ENCODE data around the gene RFX5.

RFX5 gene

GRCh38 chr1:151371370-151372057 is 24.5 kb upstream of the RFX5 start:
- Histone ChIP-seq H3K36me3 (ENCODE audit: control insufficient read depth, insufficient read depth, low read length) (peaks cover 7% of the 10 kb centered on the region), H3K27me3 (ENCODE audit: control insufficient read depth, insufficient read depth, low read length) (no peaks in the 10 kb centered on the region), H3K4me1 (ENCODE audit: control insufficient read depth, insufficient read depth, low read length) (peaks cover 20% of the 10 kb centered on the region), H3K9me3 (ENCODE audit: control insufficient read depth, insufficient read depth, low read depth, low read length) (no peaks in the 10 kb centered on the region), H3K9ac (ENCODE audit: low read length) (no peak overlapping the region), H3K4me3 (ENCODE audit: low read depth, low read length) (peak overlapping the region; percentile 65), H3K27ac (ENCODE audit: low read depth, low read length) (no peak overlapping the region)

- Histone ChIP-seq H3K36me3 (ENCODE audit: control insufficient read depth, insufficient read depth, low read length) (peaks cover 11% of the 10 kb centered on the region), H3K9ac (ENCODE audit: low read length) (no peak overlapping the region), H3K27me3 (ENCODE audit: control insufficient read depth, insufficient read depth, low read length) (no peaks in the 10 kb centered on the region), H3K9me3 (ENCODE audit: control insufficient read depth, insufficient read depth, low read depth, low read length) (no peaks in the 10 kb centered on the region), H3K4me1 (ENCODE audit: control insufficient read depth, insufficient read depth, low read length) (peaks cover 20% of the 10 kb centered on the region), H3K27ac (ENCODE audit: low read depth, low read length) (no peak overlapping the region), H3K4me3 (ENCODE audit: low read depth, low read length) (no peak overlapping the region)
Measured at GRCh38 chr1:151370211-151370911, 23.3 kb upstream of the RFX5 start.

- Histone ChIP-seq H3K27ac (ENCODE audit: low read depth, low read length) (no peak overlapping the region), H3K9ac (ENCODE audit: low read length) (no peak overlapping the region), H3K4me1 (ENCODE audit: control insufficient read depth, insufficient read depth, low read length) (peaks cover 20% of the 10 kb centered on the region), H3K36me3 (ENCODE audit: control insufficient read depth, insufficient read depth, low read length) (peaks cover 14% of the 10 kb centered on the region), H3K4me3 (ENCODE audit: low read depth, low read length) (no peak overlapping the region), H3K27me3 (ENCODE audit: control insufficient read depth, insufficient read depth, low read length) (no peaks in the 10 kb centered on the region), H3K9me3 (ENCODE audit: control insufficient read depth, insufficient read depth, low read depth, low read length) (0 out of 2 replicates have a peak, but pooled peaks cover under 1% of the 10 kb centered on the region)
Measured at GRCh38 chr1:151369621-151370048, 22.6 kb upstream of the RFX5 start.

- H3K4me1 ChIP-seq (ENCODE audit: control insufficient read depth, insufficient read depth, low read length) = peaks cover 20% of the 10 kb centered on the region
- peaks cover 5% of the 10 kb centered on the region; the same call in 1 of the 2 replicates for H3K9me3 ChIP-seq (ENCODE audit: control insufficient read depth, insufficient read depth, low read depth, low read length)
- no peak overlapping the region for H3K27ac ChIP-seq (ENCODE audit: low read depth, low read length)
- peaks cover 18% of the 10 kb centered on the region for H3K36me3 ChIP-seq (ENCODE audit: control insufficient read depth, insufficient read depth, low read length)
- H3K9ac ChIP-seq (ENCODE audit: low read length) = no peak overlapping the region
- no peaks in the 10 kb centered on the region for H3K27me3 ChIP-seq (ENCODE audit: control insufficient read depth, insufficient read depth, low read length)
- H3K4me3 ChIP-seq (ENCODE audit: low read depth, low read length) = no peak overlapping the region
Measured at GRCh38 chr1:151369302-151369610, 22.2 kb upstream of the RFX5 start.

GRCh38 chr1:151368393-151369301 is 21.6 kb upstream of the RFX5 start:
- no peaks in the 10 kb centered on the region for H3K27me3 ChIP-seq (ENCODE audit: control insufficient read depth, insufficient read depth, low read length)
- no peak overlapping the region for H3K4me3 ChIP-seq (ENCODE audit: low read depth, low read length)
- H3K36me3 ChIP-seq (ENCODE audit: control insufficient read depth, insufficient read depth, low read length) = peaks cover 23% of the 10 kb centered on the region
- peaks cover 6% of the 10 kb centered on the region; the same call in 1 of the 2 replicates for H3K9me3 ChIP-seq (ENCODE audit: control insufficient read depth, insufficient read depth, low read depth, low read length)
- H3K27ac ChIP-seq (ENCODE audit: low read depth, low read length) = no peak overlapping the region
- H3K4me1 ChIP-seq (ENCODE audit: control insufficient read depth, insufficient read depth, low read length) = peaks cover 20% of the 10 kb centered on the region
- no peak overlapping the region for H3K9ac ChIP-seq (ENCODE audit: low read length)

- Histone ChIP-seq H3K27ac (ENCODE audit: low read depth, low read length) (no peak overlapping the region), H3K9me3 (ENCODE audit: control insufficient read depth, insufficient read depth, low read depth, low read length) (peaks cover 7% of the 10 kb centered on the region), H3K36me3 (ENCODE audit: control insufficient read depth, insufficient read depth, low read length) (peaks cover 27% of the 10 kb centered on the region), H3K27me3 (ENCODE audit: control insufficient read depth, insufficient read depth, low read length) (no peaks in the 10 kb centered on the region), H3K9ac (ENCODE audit: low read length) (no peak overlapping the region), H3K4me3 (ENCODE audit: low read depth, low read length) (no peak overlapping the region), H3K4me1 (ENCODE audit: control insufficient read depth, insufficient read depth, low read length) (peaks cover 17% of the 10 kb centered on the region)
Measured at GRCh38 chr1:151367658-151368392, 20.8 kb upstream of the RFX5 start.

GRCh38 chr1:151364996-151365395 is 17.9 kb upstream of the RFX5 start:
- no peaks in the 10 kb centered on the region for H3K27me3 ChIP-seq (ENCODE audit: control insufficient read depth, insufficient read depth, low read length)
- H3K36me3 ChIP-seq (ENCODE audit: control insufficient read depth, insufficient read depth, low read length) = peaks cover 27% of the 10 kb centered on the region
- H3K27ac ChIP-seq (ENCODE audit: low read depth, low read length) = no peak overlapping the region
- H3K9ac ChIP-seq (ENCODE audit: low read length) = no peak overlapping the region
- peaks cover 20% of the 10 kb centered on the region for H3K9me3 ChIP-seq (ENCODE audit: control insufficient read depth, insufficient read depth, low read depth, low read length)
- H3K4me1 ChIP-seq (ENCODE audit: control insufficient read depth, insufficient read depth, low read length) = peaks cover under 1% of the 10 kb centered on the region; the same call in 1 of the 2 replicates
- H3K4me3 ChIP-seq (ENCODE audit: low read depth, low read length) = no peak overlapping the region

- H3K27me3 ChIP-seq (ENCODE audit: control insufficient read depth, insufficient read depth, low read length) = no peaks in the 10 kb centered on the region
- peaks cover 20% of the 10 kb centered on the region for H3K9me3 ChIP-seq (ENCODE audit: control insufficient read depth, insufficient read depth, low read depth, low read length)
- H3K36me3 ChIP-seq (ENCODE audit: control insufficient read depth, insufficient read depth, low read length) = peaks cover 20% of the 10 kb centered on the region
- H3K4me1 ChIP-seq (ENCODE audit: control insufficient read depth, insufficient read depth, low read length) = no peaks in the 10 kb centered on the region
- no peak overlapping the region for H3K4me3 ChIP-seq (ENCODE audit: low read depth, low read length)
- no peak overlapping the region for H3K9ac ChIP-seq (ENCODE audit: low read length)
- H3K27ac ChIP-seq (ENCODE audit: low read depth, low read length) = no peak overlapping the region
Measured at GRCh38 chr1:151362308-151363155, 15.5 kb upstream of the RFX5 start.

GRCh38 chr1:151361883-151362282 is 14.8 kb upstream of the RFX5 start:
- peaks cover 20% of the 10 kb centered on the region for H3K36me3 ChIP-seq (ENCODE audit: control insufficient read depth, insufficient read depth, low read length)
- no peak overlapping the region for H3K4me3 ChIP-seq (ENCODE audit: low read depth, low read length)
- no peak overlapping the region for H3K27ac ChIP-seq (ENCODE audit: low read depth, low read length)
- no peaks in the 10 kb centered on the region for H3K4me1 ChIP-seq (ENCODE audit: control insufficient read depth, insufficient read depth, low read length)
- no peaks in the 10 kb centered on the region for H3K27me3 ChIP-seq (ENCODE audit: control insufficient read depth, insufficient read depth, low read length)
- peaks cover 20% of the 10 kb centered on the region for H3K9me3 ChIP-seq (ENCODE audit: control insufficient read depth, insufficient read depth, low read depth, low read length)
- H3K9ac ChIP-seq (ENCODE audit: low read length) = no peak overlapping the region

- Histone ChIP-seq H3K36me3 (ENCODE audit: control insufficient read depth, insufficient read depth, low read length) (no peaks in the 10 kb centered on the region), H3K4me3 (ENCODE audit: low read depth, low read length) (no peak overlapping the region), H3K9me3 (ENCODE audit: control insufficient read depth, insufficient read depth, low read depth, low read length) (peaks cover 12% of the 10 kb centered on the region), H3K27me3 (ENCODE audit: control insufficient read depth, insufficient read depth, low read length) (no peaks in the 10 kb centered on the region), H3K9ac (ENCODE audit: low read length) (no peak overlapping the region), H3K4me1 (ENCODE audit: control insufficient read depth, insufficient read depth, low read length) (no peaks in the 10 kb centered on the region), H3K27ac (ENCODE audit: low read depth, low read length) (no peak overlapping the region)
Measured at GRCh38 chr1:151356696-151357095, 9.6 kb upstream of the RFX5 start.

Data from HUES6 (cell line).